Panc1 (cell line): ENCODE results near the gene ITPKC.

Experiments
- POLR2AphosphoS5 ChIP-seq: IDR thresholded peaks from 2 replicates; pipeline ENCODE4 v1.6.1; 2012; ENCODE audit warnings: mild to moderate bottlenecking, low read depth, low read length, moderate library complexity
- REST ChIP-seq, 2 experiments: IDR thresholded peaks; 2 replicates each; pipeline ENCODE4 v1.6.1; 2011 to 2012; ENCODE audit warnings: low read depth in 2 of 2, control low read depth in 1 of 2, low read length in 1 of 2, mild to moderate bottlenecking in 1 of 2, moderate library complexity in 1 of 2; ENCODE audit not compliant: insufficient read depth in 1 of 2
- SIN3A ChIP-seq: IDR thresholded peaks from 2 replicates; pipeline ENCODE4 v1.6.1; 2012; ENCODE audit warnings: low read depth, mild to moderate bottlenecking, low read length, moderate library complexity, borderline replicate concordance; ENCODE audit not compliant: insufficient read depth
- TCF7L2 ChIP-seq: IDR thresholded peaks from 2 replicates; pipeline ENCODE4 v1.6.1; 2011; ENCODE audit warnings: mild to moderate bottlenecking, low read depth, low read length, inconsistent platforms
- TF ChIP-seq, protein P1 (sequence below): fragments of 450-650 bp; IDR thresholded peaks from 2 replicates; pipeline ENCODE4 v1.5.1; 2017; ENCODE audit warnings: mild to moderate bottlenecking

- TF ChIP-seq, protein P1, sequence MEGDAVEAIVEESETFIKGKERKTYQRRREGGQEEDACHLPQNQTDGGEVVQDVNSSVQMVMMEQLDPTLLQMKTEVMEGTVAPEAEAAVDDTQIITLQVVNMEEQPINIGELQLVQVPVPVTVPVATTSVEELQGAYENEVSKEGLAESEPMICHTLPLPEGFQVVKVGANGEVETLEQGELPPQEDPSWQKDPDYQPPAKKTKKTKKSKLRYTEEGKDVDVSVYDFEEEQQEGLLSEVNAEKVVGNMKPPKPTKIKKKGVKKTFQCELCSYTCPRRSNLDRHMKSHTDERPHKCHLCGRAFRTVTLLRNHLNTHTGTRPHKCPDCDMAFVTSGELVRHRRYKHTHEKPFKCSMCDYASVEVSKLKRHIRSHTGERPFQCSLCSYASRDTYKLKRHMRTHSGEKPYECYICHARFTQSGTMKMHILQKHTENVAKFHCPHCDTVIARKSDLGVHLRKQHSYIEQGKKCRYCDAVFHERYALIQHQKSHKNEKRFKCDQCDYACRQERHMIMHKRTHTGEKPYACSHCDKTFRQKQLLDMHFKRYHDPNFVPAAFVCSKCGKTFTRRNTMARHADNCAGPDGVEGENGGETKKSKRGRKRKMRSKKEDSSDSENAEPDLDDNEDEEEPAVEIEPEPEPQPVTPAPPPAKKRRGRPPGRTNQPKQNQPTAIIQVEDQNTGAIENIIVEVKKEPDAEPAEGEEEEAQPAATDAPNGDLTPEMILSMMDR: no peak
- TF ChIP-seq REST (IDR thresholded peaks at IDR 0.05; ENCODE audit: insufficient read depth in 1 of 2, low read depth in 2 of 2, low read length in 1 of 2): no peak
- no peak for TF ChIP-seq TCF7L2
- TF ChIP-seq POLR2AphosphoS5: no peak
- TF ChIP-seq SIN3A: no peak
Observed at GRCh38 chr19:40775632-40776022, 58.7 kb downstream of the ITPKC start.
